GM12878 (cell line): Measurements from ENCODE around the gene PSENEN. TPM values are rescaled to one million over a fixed set of nuclear protein-coding genes. Genes with fewer than 3 reads are reported as not detected.

Source experiments
- BACH1 ChIP-seq: fragments of 450-650 bp; IDR thresholded peaks from 2 replicates; pipeline ENCODE4 v1.6.1; 2017; ENCODE audit warnings: mild to moderate bottlenecking, borderline replicate concordance
- BHLHE40 ChIP-seq, 2 experiments: fragments of 450-650 bp in 1 of 2; IDR thresholded peaks; 2 replicates each; pipeline ENCODE4 v1.6.1; 2011 to 2017; ENCODE audit warnings: low read depth in 2 of 2, borderline replicate concordance in 1 of 2, improper control_type of control experiment in 1 of 2, low read length in 1 of 2, mild to moderate bottlenecking in 1 of 2
- BRCA1 ChIP-seq: IDR thresholded peaks from 2 replicates; pipeline ENCODE4 v1.6.1; 2011; ENCODE audit warnings: low read depth, low read length, improper control_type of control experiment
- CHD1 ChIP-seq: IDR thresholded peaks from 2 replicates; pipeline ENCODE4 v1.6.1; 2012; ENCODE audit warnings: low read depth, low read length, improper control_type of control experiment
- CREB1 ChIP-seq: IDR thresholded peaks from 2 replicates; pipeline ENCODE4 v1.6.1; 2012; ENCODE audit warnings: low read depth, mild to moderate bottlenecking, inconsistent platforms
- CREM ChIP-seq: IDR thresholded peaks from 2 replicates; pipeline ENCODE4 v1.6.1; 2014; ENCODE audit warnings: antibody characterized with exemption, low read depth
- EGR1 ChIP-seq, 2 experiments: IDR thresholded peaks; 1 replicate in 1 of 2; 2 replicates in 1 of 2; pipeline ENCODE4 v1.6.1; 2011 to 2012; ENCODE audit warnings: low read depth in 2 of 2, low read length in 2 of 2, borderline replicate concordance in 1 of 2, mild to moderate bottlenecking in 1 of 2, moderate library complexity in 1 of 2
- ETV6 ChIP-seq, 2 experiments: fragments of 450-650 bp in 1 of 2; IDR thresholded peaks in 1 of 2; conservative IDR thresholded peaks in 1 of 2; 2 replicates each; pipeline ENCODE4 v1.6.1; 2014; ENCODE audit warnings: antibody characterized with exemption in 1 of 2, borderline replicate concordance in 1 of 2, low read depth in 1 of 2, mild to moderate bottlenecking in 1 of 2, moderate library complexity in 1 of 2
- EZH2 ChIP-seq: IDR thresholded peaks from 2 replicates; pipeline ENCODE4 v1.6.1; 2012; ENCODE audit warnings: low read depth, mild to moderate bottlenecking, control low read depth, inconsistent platforms, low read length, borderline replicate concordance; ENCODE audit not compliant: control insufficient read depth
- HCFC1 ChIP-seq: fragments of 150-350 bp; IDR thresholded peaks from 2 replicates; pipeline ENCODE4 v1.6.1; 2014; ENCODE audit warnings: low read length
- IKZF1 ChIP-seq: fragments of 450-650 bp; conservative IDR thresholded peaks from 2 replicates; pipeline ENCODE4 v1.6.1; 2017; ENCODE audit warnings: antibody characterized with exemption, mild to moderate bottlenecking
- KLF5 ChIP-seq: fragments of 450-650 bp; IDR thresholded peaks from 2 replicates; pipeline ENCODE4 v1.6.1; 2014; ENCODE audit warnings: mild to moderate bottlenecking; ENCODE audit not compliant: partially characterized antibody
- POU2F2 ChIP-seq: IDR thresholded peaks from 3 replicates; pipeline ENCODE4 v1.6.1; 2011; ENCODE audit warnings: low read depth, mild to moderate bottlenecking, low read length, borderline replicate concordance
- RELA ChIP-seq: fragments of 450-650 bp; IDR thresholded peaks from 2 replicates; pipeline ENCODE4 v1.8.0; 2014; ENCODE audit warnings: borderline replicate concordance; ENCODE audit not compliant: partially characterized antibody
- SIX5 ChIP-seq: IDR thresholded peaks from 2 replicates; pipeline ENCODE4 v1.6.1; 2011; ENCODE audit warnings: mild to moderate bottlenecking, low read depth, low read length, moderate library complexity; ENCODE audit not compliant: severe bottlenecking
- SMAD1 ChIP-seq: fragments of 450-650 bp; IDR thresholded peaks from 2 replicates; pipeline ENCODE4 v1.6.1; 2018; ENCODE audit warnings: mild to moderate bottlenecking, low read depth; ENCODE audit not compliant: partially characterized antibody
- SMAD5 ChIP-seq: IDR thresholded peaks from 2 replicates; pipeline ENCODE4 v1.6.1; 2016; ENCODE audit warnings: antibody characterized with exemption, low read depth
- SMARCA5 ChIP-seq: fragments of 450-650 bp; IDR thresholded peaks from 2 replicates; pipeline ENCODE4 v1.6.1; 2017; ENCODE audit warnings: mild to moderate bottlenecking
- SMC3 ChIP-seq: IDR thresholded peaks from 2 replicates; pipeline ENCODE4 v1.6.1; 2011; ENCODE audit warnings: low read length, improper control_type of control experiment, borderline replicate concordance
- SPI1 ChIP-seq: IDR thresholded peaks from 2 replicates; pipeline ENCODE4 v1.6.1; 2011; ENCODE audit warnings: low read depth, mild to moderate bottlenecking, low read length, moderate library complexity, borderline replicate concordance; ENCODE audit not compliant: insufficient read depth
- SUZ12 ChIP-seq: fragments of 200-600 bp; sonication (generic); IDR thresholded peaks from one replicate; pipeline ENCODE4 v1.6.1; 2018; ENCODE audit warnings: antibody characterized with exemption, mild to moderate bottlenecking; ENCODE audit not compliant: unreplicated experiment
- TARDBP ChIP-seq: IDR thresholded peaks from 2 replicates; pipeline ENCODE4 v1.6.1; 2016; ENCODE audit warnings: borderline replicate concordance
- ZNF622 ChIP-seq: fragments of 450-650 bp; IDR thresholded peaks from 2 replicates; pipeline ENCODE4 v1.6.1; 2017; ENCODE audit warnings: mild to moderate bottlenecking, inconsistent platforms
- ZSCAN29 ChIP-seq: fragments of 450-650 bp; IDR thresholded peaks from 2 replicates; pipeline ENCODE4 v1.6.1; 2017; ENCODE audit warnings: mild to moderate bottlenecking, moderate library complexity
- polyA plus RNA-seq, 11 experiments: library from polyadenylated mRNA; depleted of rRNA in 4 of 11; unstranded in 6 of 11; stranded (reverse) in 5 of 11; fragments of >200 nt; fragmentation: Nextera tagmentation in 4 of 11; fragmentation: Illumina TruSeq in 1 of 11; extraction: Ambion mirVana in 4 of 11; extraction: Trizol in 1 of 11; gene quantifications; 1 replicate in 1 of 11; 2 replicates in 10 of 11; pipeline versions ENCODE4 v1.2.1 to v1.2.3, GENCODE V29; 2011 to 2016; ENCODE audit warnings: inconsistent platforms in 2 of 11, missing spikeins in 2 of 11, low read depth in 1 of 11
- total RNA-seq, 4 experiments: library from RNA; depleted of rRNA in 3 of 4; stranded (reverse); fragments of >200 nt in 3 of 4; fragmentation: Illumina TruSeq in 1 of 4; extraction: Trizol in 1 of 4; gene quantifications; 2 replicates each; pipeline versions ENCODE4 v1.2.1 to v1.2.3, GENCODE V29; 2013 to 2021
- TF ChIP-seq, protein P1 (sequence below): IDR thresholded peaks from 2 replicates; pipeline ENCODE4 v1.6.1; 2011; ENCODE audit warnings: low read depth, mild to moderate bottlenecking, low read length, moderate library complexity, borderline replicate concordance; ENCODE audit errors: extremely low read depth
- TF ChIP-seq, protein P2 (sequence below): fragments of 450-650 bp; IDR thresholded peaks from 2 replicates; pipeline ENCODE4 v1.6.1; 2018; ENCODE audit warnings: mild to moderate bottlenecking, low read depth, moderate library complexity; ENCODE audit not compliant: partially characterized antibody
- TF ChIP-seq, protein P3 (sequence below): fragments of 450-650 bp; IDR thresholded peaks from 2 replicates; pipeline ENCODE4 v1.6.1; 2016; ENCODE audit warnings: mild to moderate bottlenecking

The PSENEN gene
- total and polyA plus RNA-seq, 10 of the 15 experiments (the other 5 are each of a cell fraction or from before 2014, with no cell fraction given), result 14.4 to 178 (median 43.5) TPM

DNA sequence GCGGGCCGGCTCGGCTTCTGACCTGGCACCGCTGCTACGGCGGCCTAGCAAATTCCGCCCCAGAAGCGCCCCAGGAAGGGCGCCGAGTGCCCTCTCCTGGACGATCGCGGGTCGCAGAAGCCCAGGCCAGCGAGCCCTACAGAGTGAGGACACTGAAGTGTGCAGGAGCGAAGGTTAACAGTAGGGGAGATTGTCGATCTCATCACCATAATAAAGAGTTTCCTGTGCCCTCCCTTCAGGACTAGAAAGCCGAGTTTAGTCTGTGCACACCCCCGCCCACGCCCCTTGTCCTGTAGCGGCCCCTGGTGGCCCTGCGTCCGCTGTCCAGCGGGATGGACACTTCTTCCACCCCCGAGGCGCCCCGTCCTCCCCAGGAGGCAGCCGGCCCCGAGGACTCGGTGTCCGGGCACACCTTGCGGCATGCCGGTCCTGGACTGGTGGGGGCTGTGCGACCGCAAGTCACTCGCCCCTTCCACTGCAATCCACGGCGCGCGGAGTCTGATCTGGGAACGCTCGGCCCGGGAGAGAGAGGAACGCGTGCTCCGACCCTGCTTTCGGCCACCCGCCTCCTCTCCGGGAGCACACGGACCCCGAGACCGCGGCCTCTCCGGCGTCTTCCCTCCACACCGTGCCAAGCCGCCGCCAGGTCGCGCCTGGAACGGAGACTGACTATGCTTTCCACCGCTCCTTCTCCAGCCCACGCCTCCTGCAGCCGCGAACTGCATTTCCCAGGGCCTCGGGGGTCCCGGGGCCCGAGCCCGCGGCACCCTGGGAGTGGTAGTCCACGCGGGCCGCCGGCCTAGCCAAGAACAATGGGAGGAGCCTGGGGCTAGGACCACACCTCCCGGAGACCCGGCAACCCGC lies 28.4 kb upstream of the PSENEN start (continued):
- no peak for TF ChIP-seq CHD1
- TF ChIP-seq EZH2, result no peak
- TF ChIP-seq SMAD1, result no peak
- TF ChIP-seq RELA, result peak; percentile 60
- no peak for TF ChIP-seq ETV6 (conservative IDR thresholded peaks at IDR 0.05 in 1 of 2, IDR thresholded peaks at IDR 0.05 in 1 of 2; ENCODE audit: borderline replicate concordance in 1 of 2, low read depth in 1 of 2)
- TF ChIP-seq CREM, result peak; percentile 90; the same call in 1 of the 2 replicates
- peak; percentile 93 for TF ChIP-seq TARDBP
- no peak for TF ChIP-seq BRCA1
- TF ChIP-seq, protein P1, sequence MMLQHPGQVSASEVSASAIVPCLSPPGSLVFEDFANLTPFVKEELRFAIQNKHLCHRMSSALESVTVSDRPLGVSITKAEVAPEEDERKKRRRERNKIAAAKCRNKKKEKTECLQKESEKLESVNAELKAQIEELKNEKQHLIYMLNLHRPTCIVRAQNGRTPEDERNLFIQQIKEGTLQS, result no peak
- peak; percentile 94 for TF ChIP-seq SIX5
- peak; percentile 61; the same call in 1 of the 2 replicates for TF ChIP-seq CREB1
- TF ChIP-seq SMC3, result peak; percentile 70
- TF ChIP-seq, protein P2, sequence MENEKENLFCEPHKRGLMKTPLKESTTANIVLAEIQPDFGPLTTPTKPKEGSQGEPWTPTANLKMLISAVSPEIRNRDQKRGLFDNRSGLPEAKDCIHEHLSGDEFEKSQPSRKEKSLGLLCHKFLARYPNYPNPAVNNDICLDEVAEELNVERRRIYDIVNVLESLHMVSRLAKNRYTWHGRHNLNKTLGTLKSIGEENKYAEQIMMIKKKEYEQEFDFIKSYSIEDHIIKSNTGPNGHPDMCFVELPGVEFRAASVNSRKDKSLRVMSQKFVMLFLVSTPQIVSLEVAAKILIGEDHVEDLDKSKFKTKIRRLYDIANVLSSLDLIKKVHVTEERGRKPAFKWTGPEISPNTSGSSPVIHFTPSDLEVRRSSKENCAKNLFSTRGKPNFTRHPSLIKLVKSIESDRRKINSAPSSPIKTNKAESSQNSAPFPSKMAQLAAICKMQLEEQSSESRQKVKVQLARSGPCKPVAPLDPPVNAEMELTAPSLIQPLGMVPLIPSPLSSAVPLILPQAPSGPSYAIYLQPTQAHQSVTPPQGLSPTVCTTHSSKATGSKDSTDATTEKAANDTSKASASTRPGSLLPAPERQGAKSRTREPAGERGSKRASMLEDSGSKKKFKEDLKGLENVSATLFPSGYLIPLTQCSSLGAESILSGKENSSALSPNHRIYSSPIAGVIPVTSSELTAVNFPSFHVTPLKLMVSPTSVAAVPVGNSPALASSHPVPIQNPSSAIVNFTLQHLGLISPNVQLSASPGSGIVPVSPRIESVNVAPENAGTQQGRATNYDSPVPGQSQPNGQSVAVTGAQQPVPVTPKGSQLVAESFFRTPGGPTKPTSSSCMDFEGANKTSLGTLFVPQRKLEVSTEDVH, result no peak
- peak; percentile 72 for TF ChIP-seq SMARCA5
- TF ChIP-seq, protein P3, sequence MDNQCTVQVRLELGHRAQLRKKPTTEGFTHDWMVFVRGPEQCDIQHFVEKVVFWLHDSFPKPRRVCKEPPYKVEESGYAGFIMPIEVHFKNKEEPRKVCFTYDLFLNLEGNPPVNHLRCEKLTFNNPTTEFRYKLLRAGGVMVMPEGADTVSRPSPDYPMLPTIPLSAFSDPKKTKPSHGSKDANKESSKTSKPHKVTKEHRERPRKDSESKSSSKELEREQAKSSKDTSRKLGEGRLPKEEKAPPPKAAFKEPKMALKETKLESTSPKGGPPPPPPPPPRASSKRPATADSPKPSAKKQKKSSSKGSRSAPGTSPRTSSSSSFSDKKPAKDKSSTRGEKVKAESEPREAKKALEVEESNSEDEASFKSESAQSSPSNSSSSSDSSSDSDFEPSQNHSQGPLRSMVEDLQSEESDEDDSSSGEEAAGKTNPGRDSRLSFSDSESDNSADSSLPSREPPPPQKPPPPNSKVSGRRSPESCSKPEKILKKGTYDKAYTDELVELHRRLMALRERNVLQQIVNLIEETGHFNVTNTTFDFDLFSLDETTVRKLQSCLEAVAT, result peak; percentile 85
- TF ChIP-seq ZSCAN29, result peak; percentile 48; the same call in 1 of the 2 replicates
- no peak for TF ChIP-seq KLF5
- TF ChIP-seq BACH1, result no peak
- no peak for TF ChIP-seq SUZ12
- no peak for TF ChIP-seq ZNF622
- TF ChIP-seq HCFC1, result peak; percentile 94
- TF ChIP-seq BHLHE40 (IDR thresholded peaks at IDR 0.05; ENCODE audit: borderline replicate concordance in 1 of 2, low read depth in 2 of 2, low read length in 1 of 2), result no peak
- no peak for TF ChIP-seq SMAD5
- no peak for TF ChIP-seq SPI1
- peak; percentile 69 to 93 for TF ChIP-seq EGR1 (IDR thresholded peaks at IDR 0.05; ENCODE audit: borderline replicate concordance in 1 of 2, low read depth in 2 of 2, low read length in 2 of 2)
- no peak for TF ChIP-seq POU2F2
- TF ChIP-seq IKZF1, result peak; percentile 100
